IMR-90 (cell line): ENCODE results near the gene GOLGA5. TPM values are rescaled to one million over a fixed set of nuclear protein-coding genes. Genes with fewer than 3 reads are reported as not detected.

Experiments
- ATAC-seq: fragments of 200-7000 bp; cut with Tn5 transposase; 2 replicates; pipeline ENCODE4 v1.9.1; 2020; ENCODE audit warnings: low read depth, mild to moderate bottlenecking, moderate library complexity
- BruUV-seq: library from RNA; stranded (reverse); fragments of 400-500 nt; replicated peaks from 2 replicates; lab custom pipeline; 2021; lab: Mats Ljungman, UMichigan
- CTCF ChIA-PET: fragments of 300-600 bp; formaldehyde crosslinking; extraction: SDS; loops from one replicate; lab custom pipeline; 2021; ENCODE audit warnings: antibody characterized with exemption; lab: Yijun Ruan, JAX
- POLR2A ChIA-PET: fragments of 300-600 bp; sonication (Branson Sonifier 250); formaldehyde crosslinking; loops from one replicate; lab custom pipeline; 2022; ENCODE audit warnings: antibody characterized with exemption; ENCODE audit not compliant: unreplicated experiment; lab: Charles Lee
- DNase-seq: peaks from one replicate; pipeline ENCODE4 v3.0.0; 2013
- H2AFZ ChIP-seq: replicated peaks from 2 replicates; pipeline ENCODE3; 2013; ENCODE audit warnings: low read length, mild to moderate bottlenecking; ENCODE audit not compliant: poor library complexity
- H2AK5ac ChIP-seq: 2 replicates; pipeline ENCODE4 v1.6.1; 2013; ENCODE audit warnings: low read depth, low read length, inconsistent platforms
- H2AK9ac ChIP-seq: replicated peaks from 2 replicates; pipeline ENCODE3; 2013; ENCODE audit warnings: mild to moderate bottlenecking, low read depth, low read length, moderate library complexity; ENCODE audit not compliant: poor library complexity
- H2BK120ac ChIP-seq: 2 replicates; pipeline ENCODE4 v1.6.1; 2013; ENCODE audit warnings: low read depth, low read length, inconsistent platforms
- H2BK15ac ChIP-seq: 3 replicates; pipeline ENCODE4 v1.6.1; 2013; ENCODE audit warnings: low read depth, low read length, inconsistent platforms
- H2BK20ac ChIP-seq: 2 replicates; pipeline ENCODE4 v1.6.1; 2013; ENCODE audit warnings: low read depth, mild to moderate bottlenecking, inconsistent platforms, low read length, moderate library complexity
- H2BK5ac ChIP-seq: 2 replicates; pipeline ENCODE4 v1.6.1; 2013; ENCODE audit warnings: mild to moderate bottlenecking, low read depth, low read length, inconsistent platforms; ENCODE audit not compliant: poor library complexity, severe bottlenecking
- H3K14ac ChIP-seq: replicated peaks from 2 replicates; pipeline ENCODE4 v1.6.1; 2013; ENCODE audit warnings: low read depth, low read length, inconsistent platforms
- H3K18ac ChIP-seq: 2 replicates; pipeline ENCODE4 v1.6.1; 2013; ENCODE audit warnings: low read depth, low read length, control low read depth
- H3K23ac ChIP-seq: 2 replicates; pipeline ENCODE4 v1.6.1; 2013; ENCODE audit warnings: low read depth, low read length, inconsistent platforms
- H3K27ac ChIP-seq: 2 replicates; pipeline ENCODE4 v1.5.1; 2013; ENCODE audit warnings: mild to moderate bottlenecking, control low read depth, low read length; ENCODE audit not compliant: insufficient read depth
- H3K27me3 ChIP-seq: 2 replicates; pipeline ENCODE4 v1.6.1; 2013; ENCODE audit warnings: low read length; ENCODE audit not compliant: control insufficient read depth, insufficient read depth
- H3K36me3 ChIP-seq: 2 replicates; pipeline ENCODE4 v1.6.1; 2013; ENCODE audit warnings: low read length, mixed read lengths; ENCODE audit not compliant: control insufficient read depth, insufficient read depth
- H3K4ac ChIP-seq: 2 replicates; pipeline ENCODE4 v1.6.1; 2013; ENCODE audit warnings: low read depth, low read length, inconsistent platforms
- H3K4me1 ChIP-seq: 2 replicates; pipeline ENCODE4 v1.6.1; 2013; ENCODE audit warnings: low read length, mixed read lengths; ENCODE audit not compliant: control insufficient read depth, insufficient read depth
- H3K4me2 ChIP-seq: 2 replicates; pipeline ENCODE4 v1.6.1; 2013; ENCODE audit warnings: low read depth, mild to moderate bottlenecking, control low read depth, low read length, moderate library complexity
- H3K4me3 ChIP-seq: 2 replicates; pipeline ENCODE4 v1.5.1; 2013; ENCODE audit warnings: low read depth, mild to moderate bottlenecking, control low read depth, low read length, moderate library complexity; ENCODE audit not compliant: insufficient read depth
- H3K56ac ChIP-seq: 2 replicates; pipeline ENCODE4 v1.6.1; 2013; ENCODE audit warnings: low read length, inconsistent platforms; ENCODE audit not compliant: insufficient read depth; ENCODE audit errors: extremely low read depth
- H3K79me1 ChIP-seq, 2 experiments: 2 replicates each; pipeline ENCODE4 v1.6.1; 2013; ENCODE audit warnings: low read length in 2 of 2, inconsistent platforms in 1 of 2, low read depth in 1 of 2
- H3K9ac ChIP-seq: 2 replicates; pipeline ENCODE4 v1.6.1; 2013; ENCODE audit warnings: low read depth, low read length, control low read depth
- H3K9me1 ChIP-seq: 2 replicates; pipeline ENCODE4 v1.6.1; 2013; ENCODE audit warnings: low read length, inconsistent platforms; ENCODE audit not compliant: insufficient read depth
- H3K9me3 ChIP-seq: 2 replicates; pipeline ENCODE4 v1.6.1; 2013; ENCODE audit warnings: low read length; ENCODE audit not compliant: control insufficient read depth, insufficient read depth
- H4K20me1 ChIP-seq: 2 replicates; pipeline ENCODE4 v1.6.1; 2013; ENCODE audit warnings: low read length, inconsistent platforms; ENCODE audit not compliant: insufficient read depth
- H4K5ac ChIP-seq: 2 replicates; pipeline ENCODE4 v1.6.1; 2013; ENCODE audit warnings: mild to moderate bottlenecking, low read depth, low read length, control low read depth
- H4K8ac ChIP-seq, 2 experiments: 2 replicates each; pipeline ENCODE4 v1.6.1; 2013; ENCODE audit warnings: low read depth in 2 of 2, low read length in 2 of 2, control low read depth in 1 of 2, inconsistent platforms in 1 of 2
- H4K91ac ChIP-seq: 2 replicates; pipeline ENCODE4 v1.6.1; 2013; ENCODE audit warnings: low read depth, low read length, inconsistent platforms; ENCODE audit not compliant: insufficient read depth
- BHLHE40 ChIP-seq: fragments of 150-350 bp; IDR thresholded peaks from 2 replicates; pipeline ENCODE4 v1.6.1; 2016; ENCODE audit warnings: mild to moderate bottlenecking, low read depth, low read length
- CEBPB ChIP-seq: IDR thresholded peaks from 2 replicates; pipeline ENCODE4 v1.6.1; 2012; ENCODE audit warnings: low read depth, low read length, improper control_type of control experiment
- FOS ChIP-seq: fragments of 150-350 bp; IDR thresholded peaks from 2 replicates; pipeline ENCODE4 v1.6.1; 2016; ENCODE audit warnings: low read depth, low read length
- MAFK ChIP-seq: IDR thresholded peaks from 2 replicates; pipeline ENCODE4 v1.6.1; 2012; ENCODE audit warnings: low read depth, low read length, improper control_type of control experiment
- MAZ ChIP-seq: IDR thresholded peaks from 2 replicates; pipeline ENCODE4 v1.6.1; 2012; ENCODE audit warnings: low read depth, mild to moderate bottlenecking, low read length, improper control_type of control experiment, moderate library complexity, borderline replicate concordance
- NFE2L2 ChIP-seq: fragments of 150-350 bp; IDR thresholded peaks from 2 replicates; pipeline ENCODE4 v1.6.1; 2016; ENCODE audit warnings: low read depth, mild to moderate bottlenecking, low read length
- POLR2A ChIP-seq: IDR thresholded peaks from 2 replicates; pipeline ENCODE4 v1.6.1; 2012; ENCODE audit warnings: mild to moderate bottlenecking, low read depth, low read length
- RAD21 ChIP-seq: IDR thresholded peaks from 2 replicates; pipeline ENCODE4 v1.6.1; 2012; ENCODE audit warnings: low read length, improper control_type of control experiment
- RCOR1 ChIP-seq: IDR thresholded peaks from 2 replicates; pipeline ENCODE4 v1.6.1; 2012; ENCODE audit warnings: mild to moderate bottlenecking, low read length, improper control_type of control experiment; ENCODE audit not compliant: insufficient replicate concordance
- USF2 ChIP-seq: fragments of 150-350 bp; IDR thresholded peaks from 2 replicates; pipeline ENCODE4 v1.6.1; 2017; ENCODE audit warnings: mild to moderate bottlenecking, antibody characterized with exemption, low read length, low read depth
- WGBS, 2 experiments: methylation state at CpG; one replicate each; pipeline versions ENCODE4 v1.1.5 to v1.1.7; 2013; ENCODE audit warnings: missing lambda C conversion rate in 2 of 2; ENCODE audit not compliant: insufficient read length in 1 of 2; ENCODE audit errors: extremely low coverage in 2 of 2; 5-methylcytosine and 5-hydroxymethylcytosine counted together
- dilution Hi-C: fragments of 300-500 bp; cut with HindIII; formaldehyde crosslinking; loops from one replicate; pipeline ENCODE4 v1.14.3; 2018; ENCODE audit warnings: low sequenced_read_pairs; ENCODE audit not compliant: unreplicated experiment
- in situ Hi-C: fragments of 300-500 bp; cut with MboI; formaldehyde crosslinking; loops from 3 replicates; pipeline ENCODE4 v1.14.3; 2019; ENCODE audit warnings: low sequenced_read_pairs, inconsistent platforms, mixed read lengths
- intact Hi-C: fragments of 100-400 bp; cut with micrococcal nuclease; formaldehyde crosslinking; loops from 2 replicates; pipeline ENCODE4 v1.10.0; 2022
- polyA plus RNA-seq, 3 experiments: library from polyadenylated mRNA; depleted of rRNA; stranded (reverse); fragments of >200 nt; gene quantifications; 2 replicates each; pipeline ENCODE4 v1.2.3, GENCODE V29; 2012; ENCODE audit warnings: low replicate concordance in 1 of 3
- total RNA-seq: library from RNA; depleted of rRNA; stranded (reverse); fragments of >200 nt; gene quantifications from 2 replicates; pipeline ENCODE4 v1.2.3, GENCODE V29; 2012
- TF ChIP-seq, protein P1 (sequence below): fragments of 150-350 bp; IDR thresholded peaks from 2 replicates; pipeline ENCODE4 v1.6.1; 2016; ENCODE audit warnings: low read depth, mild to moderate bottlenecking, low read length, moderate library complexity, borderline replicate concordance

GOLGA5 gene
- total and polyA plus RNA-seq, 2 of the 4 experiments (the other 2 are of a cell fraction): 35.0 to 59.5 TPM

- in situ Hi-C loops: no loop called here
- Histone ChIP-seq H3K14ac (no peak overlapping the region), H4K20me1 (no peaks in the 10 kb centered on the region), H3K27me3 (peaks cover 18% of the 10 kb centered on the region), H3K23ac (no peak overlapping the region), H3K4me2 (no peak overlapping the region), H3K9me3 (no peaks in the 10 kb centered on the region), H2BK5ac (no peak overlapping the region), H3K9ac (no peak overlapping the region), H3K4ac (no peak overlapping the region), H2AK9ac (no peak overlapping the region), H3K27ac (no peak overlapping the region), H2AFZ (no peak overlapping the region), H3K56ac (no peak overlapping the region), H3K36me3 (no peaks in the 10 kb centered on the region), H4K5ac (no peak overlapping the region), H2BK20ac (no peak overlapping the region), H3K9me1 (no peaks in the 10 kb centered on the region), H2BK15ac (no peak overlapping the region), H3K18ac (no peak overlapping the region), H3K4me1 (no peaks in the 10 kb centered on the region), H2BK120ac (no peak overlapping the region), H3K4me3 (no peak overlapping the region), H3K79me1 (no peaks in the 10 kb centered on the region), H4K8ac (no peak overlapping the region), H4K91ac (no peak overlapping the region), H2AK5ac (no peak overlapping the region)
- DNase-seq (no peak), ATAC-seq (no peak)
- dilution Hi-C loops: no loop called here
- CTCF ChIA-PET: no interaction called here
- BruUV-seq: no TSS peak
- no peak for TF ChIP-seq NFE2L2
- no peak for TF ChIP-seq MAFK
- no peak for TF ChIP-seq USF2
- TF ChIP-seq FOS: no peak
- no peak for TF ChIP-seq MAZ
- TF ChIP-seq BHLHE40: no peak
- TF ChIP-seq POLR2A: no peak
- no peak for TF ChIP-seq RAD21
- TF ChIP-seq, protein P1, sequence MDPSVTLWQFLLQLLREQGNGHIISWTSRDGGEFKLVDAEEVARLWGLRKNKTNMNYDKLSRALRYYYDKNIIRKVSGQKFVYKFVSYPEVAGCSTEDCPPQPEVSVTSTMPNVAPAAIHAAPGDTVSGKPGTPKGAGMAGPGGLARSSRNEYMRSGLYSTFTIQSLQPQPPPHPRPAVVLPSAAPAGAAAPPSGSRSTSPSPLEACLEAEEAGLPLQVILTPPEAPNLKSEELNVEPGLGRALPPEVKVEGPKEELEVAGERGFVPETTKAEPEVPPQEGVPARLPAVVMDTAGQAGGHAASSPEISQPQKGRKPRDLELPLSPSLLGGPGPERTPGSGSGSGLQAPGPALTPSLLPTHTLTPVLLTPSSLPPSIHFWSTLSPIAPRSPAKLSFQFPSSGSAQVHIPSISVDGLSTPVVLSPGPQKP: no peak
- no peak for TF ChIP-seq CEBPB
- no peak for TF ChIP-seq RCOR1
- POLR2A ChIA-PET: no interaction called here
- WGBS, 2 experiments: no CpG with 5 or more reads among the region's 5 CpGs
- intact Hi-C loops: no loop called here
These were observed 89.0 kb downstream of the GOLGA5 start for GRCh38 chr14:92883066-92883465.
